CD4-positive, alpha-beta T cell (primary cell): ENCODE measurements around the gene GZF1. TPM values are rescaled to one million over a fixed set of nuclear protein-coding genes. Genes with fewer than 3 reads are reported as not detected.

ENCODE experiments used
- ATAC-seq: fragments of 200-7000 bp; cut with Tn5 transposase; one replicate; pipeline ENCODE4 v1.10.0; 2022; ENCODE audit warnings: mild to moderate bottlenecking; ENCODE audit not compliant: poor library complexity
- CTCF ChIA-PET: fragments of 350-600 bp; sonication (Branson Sonifier 250); formaldehyde crosslinking; loops from one replicate; lab custom pipeline; 2021; ENCODE audit warnings: antibody characterized with exemption, inconsistent platforms; lab: Charles Lee
- POLR2A ChIA-PET: fragments of 350-600 bp; sonication (Branson Sonifier 250); formaldehyde crosslinking; loops from one replicate; lab custom pipeline; 2021; ENCODE audit warnings: antibody characterized with exemption, inconsistent platforms; lab: Charles Lee
- DNase-seq, 14 experiments: peaks; one replicate each; pipeline ENCODE4 v3.0.0-alpha.2; 2013 to 2020; ENCODE audit warnings: mixed read lengths in 2 of 14
- H3K27ac ChIP-seq, 2 donors: one replicate each; pipeline versions ENCODE4 v1.5.1 to v1.7.0; 2013; ENCODE audit warnings: low read length in 2 of 2, low read depth in 1 of 2, mild to moderate bottlenecking in 1 of 2
- H3K27me3 ChIP-seq, 2 experiments: 1 replicate in 1 of 2; 2 replicates in 1 of 2; pipeline versions ENCODE4 v1.6.1 to v1.7.0; 2013; ENCODE audit warnings: low read length in 2 of 2, control low read depth in 1 of 2, mild to moderate bottlenecking in 1 of 2, moderate library complexity in 1 of 2; ENCODE audit not compliant: insufficient read depth in 2 of 2, control insufficient read depth in 1 of 2
- H3K36me3 ChIP-seq: one replicate; pipeline ENCODE4 v1.6.1; 2013; ENCODE audit warnings: low read length, control low read depth; ENCODE audit not compliant: insufficient read depth
- H3K4me1 ChIP-seq: one replicate; pipeline ENCODE4 v1.6.1; 2013; ENCODE audit warnings: low read length, control low read depth; ENCODE audit not compliant: insufficient read depth
- H3K4me3 ChIP-seq: one replicate; pipeline ENCODE4 v1.5.1; 2013; ENCODE audit warnings: mild to moderate bottlenecking, low read length, moderate library complexity
- H3K9me3 ChIP-seq, 2 experiments: 1 replicate in 1 of 2; 2 replicates in 1 of 2; pipeline versions ENCODE4 v1.6.1 to v1.7.0; 2013; ENCODE audit warnings: low read length in 2 of 2, mild to moderate bottlenecking in 2 of 2, control low read depth in 1 of 2, moderate library complexity in 1 of 2; ENCODE audit not compliant: control insufficient read depth in 1 of 2, insufficient read depth in 1 of 2
- H3K27ac Mint-ChIP-seq: one replicate; pipeline ENCODE4 v1.8.0; 2020; ENCODE audit warnings: mixed read lengths
- H3K27me3 Mint-ChIP-seq: one replicate; pipeline ENCODE4 v1.8.0; 2021; ENCODE audit warnings: mixed read lengths
- H3K36me3 Mint-ChIP-seq: one replicate; pipeline ENCODE4 v1.8.0; 2021; ENCODE audit warnings: low read depth, mixed read lengths
- H3K4me1 Mint-ChIP-seq: one replicate; pipeline ENCODE4 v1.8.0; 2021; ENCODE audit warnings: low read depth, mixed read lengths
- H3K4me3 Mint-ChIP-seq: one replicate; pipeline ENCODE4 v1.8.0; 2020; ENCODE audit warnings: mild to moderate bottlenecking, mixed read lengths
- H3K9me3 Mint-ChIP-seq: one replicate; pipeline ENCODE4 v1.8.0; 2020; ENCODE audit warnings: mixed read lengths
- CTCF ChIP-seq: fragments of 200-600 bp; IDR thresholded peaks from one replicate; pipeline ENCODE4 v1.8.0; 2022; ENCODE audit warnings: antibody characterized with exemption, mild to moderate bottlenecking
- intact Hi-C, 2 experiments: fragments of 100-400 bp; cut with DNase I in 1 of 2; cut with micrococcal nuclease in 1 of 2; formaldehyde crosslinking; loops; one replicate each; pipeline versions ENCODE4 v1.15.1 to v1.9.0; 2023 to 2025; cut with DNase I, micrococcal nuclease
- total RNA-seq, 174 experiments: library from RNA in 2 of 174; stranded (reverse) in 2 of 174; gene quantifications; one replicate each; pipeline ENCODE4 v1.2.3 and lab custom pipeline; 2021 to 2026

The GZF1 gene
- total RNA-seq, 2 experiments from 2014 or later, result 38.1 to 43.6 TPM

- peaks cover 11% of the 10 kb centered on the region for H3K4me1 Mint-ChIP-seq
- Histone ChIP-seq H3K36me3 (peaks cover 44% of the 10 kb centered on the region), H3K9me3 (no peaks in the 10 kb centered on the region), H3K4me3 (no peak overlapping the region), H3K27ac (no peak overlapping the region), H3K4me1 (peaks cover 5% of the 10 kb centered on the region), H3K27me3 (no peaks in the 10 kb centered on the region)
- no peaks in the 10 kb centered on the region for H3K27me3 Mint-ChIP-seq
- ChIA-PET CTCF (no interaction called here), POLR2A (no interaction called here)
- intact Hi-C loops, result loop anchor here in 1 of 2 experiments (1.0 kb wide), 1 partner anchor 22 kb away; no protein-coding TSS in a partner anchor
- DNase-seq (peak in 1 of 14 experiments; percentile 14), ATAC-seq (no peak)
- H3K27ac Mint-ChIP-seq, result no peak overlapping the region
- TF ChIP-seq CTCF, result no peak
- H3K4me3 Mint-ChIP-seq, result no peak overlapping the region
- no peaks in the 10 kb centered on the region for H3K9me3 Mint-ChIP-seq
- H3K36me3 Mint-ChIP-seq, result peaks cover 68% of the 10 kb centered on the region
These were observed 36.0 kb downstream of the GZF1 start for GRCh38 chr20:23397961-23398360.

GRCh38 chr20:23399568-23400241 is 37.7 kb downstream of the GZF1 start:
- Mint-ChIP-seq H3K36me3 (peaks cover 51% of the 10 kb centered on the region), H3K27me3 (no peaks in the 10 kb centered on the region), H3K9me3 (no peaks in the 10 kb centered on the region), H3K4me3 (no peak overlapping the region), H3K27ac (no peak overlapping the region), H3K4me1 (peaks cover 11% of the 10 kb centered on the region)
- peaks cover 26% of the 10 kb centered on the region for H3K36me3 ChIP-seq
- no peak for TF ChIP-seq CTCF
- H3K27me3 ChIP-seq, result no peaks in the 10 kb centered on the region
- peaks cover 5% of the 10 kb centered on the region for H3K4me1 ChIP-seq
- intact Hi-C loops, result no loop called here
- H3K27ac ChIP-seq, result no peak overlapping the region
- H3K4me3 ChIP-seq, result no peak overlapping the region
- ATAC-seq (peak; percentile 60), DNase-seq (peak in 2 of 14 experiments; percentile 8 to 21)
- CTCF ChIA-PET, result interaction anchor here (1.2 kb wide), 1 partner anchor 20 kb away, joined by 3 read pairs; no protein-coding TSS in a partner anchor
- POLR2A ChIA-PET, result no interaction called here
- H3K9me3 ChIP-seq, result no peaks in the 10 kb centered on the region

- H3K4me3 ChIP-seq, result no peak overlapping the region
- intact Hi-C loops, result no loop called here
- Mint-ChIP-seq H3K27ac (no peak overlapping the region), H3K27me3 (no peaks in the 10 kb centered on the region), H3K36me3 (peaks cover 43% of the 10 kb centered on the region), H3K4me3 (no peak overlapping the region), H3K9me3 (no peaks in the 10 kb centered on the region), H3K4me1 (peaks cover 14% of the 10 kb centered on the region)
- ATAC-seq (no peak), DNase-seq (no peak)
- H3K27ac ChIP-seq, result no peak overlapping the region
- no peaks in the 10 kb centered on the region for H3K9me3 ChIP-seq
- H3K27me3 ChIP-seq, result no peaks in the 10 kb centered on the region
- peaks cover 5% of the 10 kb centered on the region for H3K4me1 ChIP-seq
- CTCF ChIA-PET, result no interaction called here
- peaks cover 19% of the 10 kb centered on the region for H3K36me3 ChIP-seq
- no peak for TF ChIP-seq CTCF
- POLR2A ChIA-PET, result no interaction called here
These were observed 39.1 kb downstream of the GZF1 start for GRCh38 chr20:23401051-23401450.
